HG03442 (cell line): ENCODE results near the gene DAB2IP.

Experiments used
- ATAC-seq: cut with Tn5 transposase; IDR thresholded peaks from one replicate; pipeline ENCODE4 v1.9.1; 2021; ENCODE audit warnings: mild to moderate bottlenecking, moderate library complexity; ENCODE audit not compliant: unreplicated experiment

The DAB2IP gene

DNA sequence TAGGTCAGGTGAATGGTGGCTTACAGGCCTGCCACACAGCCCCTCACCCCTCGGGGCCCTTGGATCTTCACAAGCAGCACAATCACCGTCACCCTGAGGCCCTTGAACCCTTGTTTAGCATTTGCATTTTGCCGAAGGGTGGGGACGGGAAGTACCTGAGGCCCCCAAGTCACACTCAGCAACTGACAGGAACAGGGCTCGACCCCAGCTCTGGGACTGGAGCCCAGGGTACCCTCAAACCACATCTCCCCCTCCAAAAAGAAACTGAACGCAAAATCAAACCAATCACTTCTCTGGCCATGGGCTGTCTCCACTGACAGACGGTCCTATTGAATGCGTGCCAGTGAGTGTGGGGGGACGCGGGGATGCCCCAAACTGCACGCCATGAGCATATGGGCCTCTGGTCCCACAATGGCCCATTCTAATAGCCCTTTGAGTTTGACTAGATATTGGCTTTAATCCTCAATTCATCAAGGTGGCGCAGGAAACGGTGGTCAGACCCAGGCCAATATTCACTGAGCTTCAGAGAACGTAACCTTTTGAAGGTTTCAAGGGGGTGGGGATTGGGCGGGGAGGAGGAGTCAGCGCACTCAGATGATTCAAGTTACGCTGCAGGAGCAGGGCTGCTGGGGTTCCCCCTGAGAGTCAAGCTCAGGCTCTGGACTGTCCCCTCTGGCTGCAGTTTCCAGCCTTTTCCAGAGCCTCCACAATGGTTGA is 176.0 kb downstream of the DAB2IP start:
- no peak for ATAC-seq

GRCh38 chr9:121830441-121831140 is 179.2 kb downstream of the DAB2IP start:
- ATAC-seq: no peak

- no peak for ATAC-seq
These were observed 180.4 kb downstream of the DAB2IP start for GRCh38 chr9:121831869-121832268.

GRCh38 chr9:121833061-121833460 is 181.6 kb downstream of the DAB2IP start:
- no peak for ATAC-seq
